ENCODE data around the gene RNGTT.
"Not testable (repeated sequence)": the region's sequence is repeated elsewhere in the genome, so short reads cannot be mapped to it uniquely, and the experiment has no call there.

RNGTT gene

GRCh38 chr6:88963139-88964090, at the start of gene RNGTT:
Gene RNGTT (minus strand): TSS chr6:88963618. CDS start chr6:88963409, 209 bp downstream.
- DNase-seq: peak; percentile 98

- no peak for DNase-seq
These were observed 48.0 kb upstream of the RNGTT start for GRCh38 chr6:89011436-89011835.

GRCh38 chr6:89010825-89011224, 47.4 kb upstream of the RNGTT start:
- no peak for DNase-seq

- no peak for DNase-seq
These were observed 46.2 kb upstream of the RNGTT start for GRCh38 chr6:89009624-89010059.

- DNase-seq: no peak
These were observed 45.5 kb upstream of the RNGTT start for GRCh38 chr6:89008815-89009374.

- DNase-seq: no peak
These were observed 44.8 kb upstream of the RNGTT start for GRCh38 chr6:89008001-89008814.

GRCh38 chr6:89007209-89008000, 44.0 kb upstream of the RNGTT start:
- DNase-seq: no peak

GRCh38 chr6:89002523-89002922, 39.1 kb upstream of the RNGTT start:
- DNase-seq: no peak

- DNase-seq: no peak
These were observed 33.9 kb upstream of the RNGTT start for GRCh38 chr6:88997327-88997726.

- no peak for DNase-seq
These were observed 29.5 kb upstream of the RNGTT start for GRCh38 chr6:88992741-88993552.

GRCh38 chr6:88989215-88989614, 25.8 kb upstream of the RNGTT start:
- no peak for DNase-seq

- no peak for DNase-seq
These were observed 24.5 kb upstream of the RNGTT start for GRCh38 chr6:88987922-88988321.

GRCh38 chr6:88985901-88986300, 22.5 kb upstream of the RNGTT start:
- DNase-seq: no peak

- no peak for DNase-seq
These were observed 21.2 kb upstream of the RNGTT start for GRCh38 chr6:88984606-88985005.

- DNase-seq: no peak
These were observed 20.7 kb upstream of the RNGTT start for GRCh38 chr6:88984152-88984551.

- no peak for DNase-seq
These were observed 20.1 kb upstream of the RNGTT start for GRCh38 chr6:88983532-88983931.

- DNase-seq: not testable (repeated sequence)
These were observed 19.7 kb upstream of the RNGTT start for GRCh38 chr6:88983129-88983528.

- peak; percentile 4 for DNase-seq
These were observed 19.3 kb upstream of the RNGTT start for GRCh38 chr6:88982720-88983119.

- DNase-seq: no peak
These were observed 12.0 kb upstream of the RNGTT start for GRCh38 chr6:88975369-88975768.

GRCh38 chr6:88972504-88973423, 9.3 kb upstream of the RNGTT start:
- no peak for DNase-seq

- DNase-seq: no peak
These were observed 6.9 kb upstream of the RNGTT start for GRCh38 chr6:88970301-88970700.

Measured in stimulated activated naive CD4-positive, alpha-beta T cell treated with Interleukin-2 at 50 U/mL for 16 hours (primary cell).